Mesendoderm (in vitro differentiated cells): Measurements from ENCODE around the gene ANKFN1.

Experiments used
- DNase-seq: peaks from one replicate; pipeline ENCODE4 v3.0.0; 2013
- H2AK5ac ChIP-seq: 2 replicates; pipeline ENCODE4 v1.6.1; 2013; ENCODE audit warnings: low read length, inconsistent platforms
- H2BK120ac ChIP-seq: 2 replicates; pipeline ENCODE4 v1.6.1; 2013; ENCODE audit warnings: low read depth, mild to moderate bottlenecking, low read length, moderate library complexity, mixed read lengths
- H2BK15ac ChIP-seq: replicated peaks from 2 replicates; pipeline ENCODE4 v1.6.1; 2013; ENCODE audit warnings: low read depth, mild to moderate bottlenecking, moderate library complexity
- H2BK5ac ChIP-seq: 2 replicates; pipeline ENCODE4 v1.6.1; 2013; ENCODE audit warnings: low read length, inconsistent platforms
- H3K18ac ChIP-seq: 2 replicates; pipeline ENCODE4 v1.6.1; 2013; ENCODE audit warnings: mild to moderate bottlenecking, low read length, mixed read lengths
- H3K23ac ChIP-seq: one replicate; pipeline ENCODE4 v1.6.1; 2013; ENCODE audit warnings: low read length
- H3K27ac ChIP-seq: 2 replicates; pipeline ENCODE4 v1.5.1; 2013; ENCODE audit warnings: low read depth, mild to moderate bottlenecking, inconsistent platforms, low read length, moderate library complexity
- H3K27me3 ChIP-seq: 2 replicates; pipeline ENCODE4 v1.6.1; 2013; ENCODE audit warnings: low read length, control low read depth, mild to moderate bottlenecking, inconsistent platforms; ENCODE audit not compliant: insufficient read depth, poor library complexity
- H3K36me3 ChIP-seq: 2 replicates; pipeline ENCODE4 v1.6.1; 2013; ENCODE audit warnings: low read length, inconsistent platforms; ENCODE audit not compliant: control insufficient read depth, insufficient read depth
- H3K4ac ChIP-seq: one replicate; pipeline ENCODE4 v1.6.1; 2013; ENCODE audit warnings: low read depth, mild to moderate bottlenecking, low read length, moderate library complexity
- H3K4me1 ChIP-seq: 2 replicates; pipeline ENCODE4 v1.6.1; 2013; ENCODE audit warnings: low read depth, low read length, inconsistent platforms; ENCODE audit not compliant: control insufficient read depth
- H3K4me2 ChIP-seq: 2 replicates; pipeline ENCODE4 v1.6.1; 2013; ENCODE audit warnings: low read length
- H3K4me3 ChIP-seq: 2 replicates; pipeline ENCODE4 v1.5.1; 2013; ENCODE audit warnings: mild to moderate bottlenecking, low read length
- H3K56ac ChIP-seq: one replicate; pipeline ENCODE4 v1.6.1; 2013; ENCODE audit warnings: low read length
- H3K79me1 ChIP-seq: 2 replicates; pipeline ENCODE4 v1.6.1; 2013; ENCODE audit warnings: low read length, inconsistent platforms
- H3K79me2 ChIP-seq: 2 replicates; pipeline ENCODE4 v1.6.1; 2013; ENCODE audit warnings: mild to moderate bottlenecking, low read length; ENCODE audit not compliant: control insufficient read depth, insufficient read depth
- H3K9ac ChIP-seq: 2 replicates; pipeline ENCODE4 v1.6.1; 2013; ENCODE audit warnings: low read length, inconsistent platforms
- H4K5ac ChIP-seq: one replicate; pipeline ENCODE4 v1.6.1; 2013; ENCODE audit warnings: low read length
- H4K8ac ChIP-seq: one replicate; pipeline ENCODE4 v1.6.1; 2013; ENCODE audit warnings: low read depth, mild to moderate bottlenecking, control low read depth, low read length, moderate library complexity
- WGBS: extraction: QIAGEN DNeasy Blood & Tissue Kit; methylation state at CpG from one replicate; pipeline ENCODE4 v1.1.7; 2013; ENCODE audit warnings: low lambda C conversion rate, missing lambda C conversion rate; ENCODE audit not compliant: insufficient coverage; ENCODE audit errors: extremely low coverage; 5-methylcytosine and 5-hydroxymethylcytosine counted together

Gene ANKFN1

DNA sequence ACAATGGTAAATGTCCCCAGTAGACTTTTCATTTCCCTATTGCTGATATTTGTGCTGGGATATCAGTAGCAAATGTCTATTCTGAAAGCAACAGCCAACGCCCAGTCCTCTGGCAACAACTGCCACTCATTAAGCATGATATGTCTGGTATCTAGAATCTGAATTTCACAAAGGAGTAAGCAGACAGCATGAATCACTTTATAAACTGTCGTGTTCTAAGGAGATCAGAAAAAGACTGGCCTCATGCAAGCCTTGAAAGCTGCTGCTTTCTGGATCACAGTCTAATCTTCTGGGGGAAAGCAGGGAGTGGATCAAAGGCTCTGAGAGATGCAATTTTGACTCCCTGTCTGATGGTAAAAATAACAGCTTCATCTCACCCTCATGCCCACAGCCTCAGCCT is 287.1 kb downstream of the ANKFN1 start:
- H3K18ac ChIP-seq = no peak overlapping the region
- no peaks in the 10 kb centered on the region for H3K79me1 ChIP-seq
- H3K23ac ChIP-seq = no peak overlapping the region
- no peak for DNase-seq
- no peak overlapping the region for H4K8ac ChIP-seq
- no peak overlapping the region for H2AK5ac ChIP-seq
- no peak overlapping the region for H3K4me3 ChIP-seq
- no peak overlapping the region for H2BK15ac ChIP-seq
- no peak overlapping the region for H3K9ac ChIP-seq
- H3K56ac ChIP-seq = no peak overlapping the region
- peaks cover 3% of the 10 kb centered on the region for H3K4me1 ChIP-seq
- WGBS = no CpG with 5 or more reads among the region's 2 CpGs
- H3K4me2 ChIP-seq = no peak overlapping the region
- H4K5ac ChIP-seq = no peak overlapping the region
- no peak overlapping the region for H3K4ac ChIP-seq
- H3K36me3 ChIP-seq = no peaks in the 10 kb centered on the region
- H3K79me2 ChIP-seq = no peaks in the 10 kb centered on the region
- H2BK120ac ChIP-seq = peak overlapping the region; percentile 54
- no peak overlapping the region for H2BK5ac ChIP-seq
- H3K27me3 ChIP-seq = no peaks in the 10 kb centered on the region
- H3K27ac ChIP-seq = no peak overlapping the region

DNA sequence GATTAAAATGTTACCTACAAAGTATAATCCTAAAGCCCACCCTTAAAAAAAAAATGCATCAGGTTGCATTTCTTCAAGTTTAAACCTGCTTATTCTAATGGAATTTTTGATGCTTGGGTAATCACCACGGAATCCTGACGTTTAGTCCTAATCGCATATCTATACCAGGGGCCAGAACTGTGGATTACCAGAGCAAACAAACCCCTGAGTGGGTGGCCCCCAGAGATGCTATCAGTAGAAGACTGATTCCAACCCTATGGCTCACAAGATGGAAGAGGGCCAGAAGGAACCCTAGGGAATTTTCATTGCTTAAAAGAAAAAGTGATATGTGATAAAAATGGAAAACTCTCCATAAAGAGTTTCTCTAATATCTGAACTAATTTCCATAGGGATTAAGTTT is 288.0 kb downstream of the ANKFN1 start:
- no peak overlapping the region for H2BK120ac ChIP-seq
- H3K4me2 ChIP-seq = no peak overlapping the region
- no peaks in the 10 kb centered on the region for H3K36me3 ChIP-seq
- H3K4me3 ChIP-seq = no peak overlapping the region
- H3K27ac ChIP-seq = no peak overlapping the region
- H3K18ac ChIP-seq = no peak overlapping the region
- no peak overlapping the region for H4K5ac ChIP-seq
- no peak overlapping the region for H3K9ac ChIP-seq
- no peaks in the 10 kb centered on the region for H3K79me2 ChIP-seq
- no peaks in the 10 kb centered on the region for H3K79me1 ChIP-seq
- H3K4ac ChIP-seq = no peak overlapping the region
- no peak overlapping the region for H4K8ac ChIP-seq
- no peak overlapping the region for H2AK5ac ChIP-seq
- H3K4me1 ChIP-seq = peaks cover 3% of the 10 kb centered on the region
- WGBS = no CpG with 5 or more reads among the region's 3 CpGs
- H3K56ac ChIP-seq = no peak overlapping the region
- H2BK5ac ChIP-seq = no peak overlapping the region
- H3K23ac ChIP-seq = no peak overlapping the region
- DNase-seq = peak; percentile 21
- no peak overlapping the region for H2BK15ac ChIP-seq
- H3K27me3 ChIP-seq = no peaks in the 10 kb centered on the region

DNA sequence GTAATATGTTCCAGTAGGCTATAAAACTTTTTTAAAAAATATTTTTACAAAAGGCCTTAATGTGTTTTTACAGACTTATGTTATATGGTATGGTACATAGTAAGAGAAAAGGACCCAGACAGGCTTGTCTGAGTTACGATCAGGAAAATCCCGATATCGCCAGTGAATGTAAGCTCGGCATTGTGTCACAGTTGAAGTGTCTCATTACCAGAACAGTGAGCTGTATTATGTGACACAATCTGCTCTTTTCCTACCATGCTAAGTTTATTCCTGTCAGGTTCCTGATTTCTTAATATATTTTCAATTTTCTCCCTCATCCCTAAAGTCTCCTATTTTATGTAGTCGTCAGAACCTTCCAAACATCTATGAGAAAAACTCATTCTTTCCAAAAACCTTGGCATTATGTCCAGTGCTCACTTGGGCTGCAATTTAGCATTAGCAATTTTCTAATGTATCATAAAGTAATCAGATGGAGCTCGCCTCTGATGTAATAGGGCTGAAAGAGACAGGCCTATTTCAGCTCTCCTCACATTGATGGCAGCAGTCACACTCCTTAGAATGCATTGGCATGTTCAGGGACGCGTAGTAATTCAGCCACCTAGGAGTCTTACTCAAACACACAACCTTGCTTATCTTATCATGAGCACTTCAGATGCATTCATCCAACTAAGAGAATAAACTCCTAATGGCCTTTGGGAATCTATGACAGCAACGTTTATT is 292.6 kb downstream of the ANKFN1 start:
- no peak overlapping the region for H2BK15ac ChIP-seq
- no peak overlapping the region for H3K4me2 ChIP-seq
- no CpG with 5 or more reads among the region's 9 CpGs for WGBS
- H3K56ac ChIP-seq = no peak overlapping the region
- no peak overlapping the region for H3K18ac ChIP-seq
- H3K27ac ChIP-seq = no peak overlapping the region
- no peaks in the 10 kb centered on the region for H3K4me1 ChIP-seq
- no peaks in the 10 kb centered on the region for H3K27me3 ChIP-seq
- no peaks in the 10 kb centered on the region for H3K36me3 ChIP-seq
- H4K5ac ChIP-seq = no peak overlapping the region
- H2BK5ac ChIP-seq = no peak overlapping the region
- no peak overlapping the region for H2BK120ac ChIP-seq
- H3K4me3 ChIP-seq = no peak overlapping the region
- H3K23ac ChIP-seq = no peak overlapping the region
- no peak overlapping the region for H4K8ac ChIP-seq
- H2AK5ac ChIP-seq = no peak overlapping the region
- H3K4ac ChIP-seq = no peak overlapping the region
- DNase-seq = no peak
- no peaks in the 10 kb centered on the region for H3K79me1 ChIP-seq
- H3K9ac ChIP-seq = no peak overlapping the region
- no peaks in the 10 kb centered on the region for H3K79me2 ChIP-seq

DNA sequence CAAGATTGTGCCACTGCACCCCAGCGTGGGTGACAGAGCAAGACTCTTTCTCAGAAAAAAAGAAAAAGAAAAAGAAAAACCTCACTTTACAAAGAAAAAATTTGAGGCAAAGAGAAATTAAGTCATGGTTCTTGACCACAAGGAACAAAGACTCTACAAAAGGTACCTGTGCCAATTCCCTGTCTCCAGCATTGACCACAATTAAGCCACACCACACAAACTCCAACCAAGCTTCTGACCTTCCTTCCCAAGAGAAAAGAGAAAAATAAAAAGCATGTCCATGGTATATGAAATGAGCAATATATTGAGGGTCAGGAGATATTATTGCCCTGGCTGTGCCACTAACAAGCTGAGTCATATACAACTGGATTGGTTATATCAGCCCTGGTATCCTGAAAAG is 293.9 kb downstream of the ANKFN1 start:
- Histone ChIP-seq H3K79me2 (no peaks in the 10 kb centered on the region), H4K8ac (no peak overlapping the region), H3K36me3 (no peaks in the 10 kb centered on the region), H3K4me3 (no peak overlapping the region), H2BK5ac (no peak overlapping the region), H3K27me3 (no peaks in the 10 kb centered on the region), H4K5ac (no peak overlapping the region), H2BK15ac (no peak overlapping the region), H3K79me1 (no peaks in the 10 kb centered on the region), H3K18ac (no peak overlapping the region), H3K9ac (no peak overlapping the region), H3K27ac (no peak overlapping the region), H3K4me2 (no peak overlapping the region), H3K4me1 (no peaks in the 10 kb centered on the region), H3K4ac (no peak overlapping the region), H2AK5ac (no peak overlapping the region), H2BK120ac (no peak overlapping the region), H3K23ac (no peak overlapping the region), H3K56ac (no peak overlapping the region)
- no CpG with 5 or more reads among the region's 1 CpG for WGBS
- no peak for DNase-seq

DNA sequence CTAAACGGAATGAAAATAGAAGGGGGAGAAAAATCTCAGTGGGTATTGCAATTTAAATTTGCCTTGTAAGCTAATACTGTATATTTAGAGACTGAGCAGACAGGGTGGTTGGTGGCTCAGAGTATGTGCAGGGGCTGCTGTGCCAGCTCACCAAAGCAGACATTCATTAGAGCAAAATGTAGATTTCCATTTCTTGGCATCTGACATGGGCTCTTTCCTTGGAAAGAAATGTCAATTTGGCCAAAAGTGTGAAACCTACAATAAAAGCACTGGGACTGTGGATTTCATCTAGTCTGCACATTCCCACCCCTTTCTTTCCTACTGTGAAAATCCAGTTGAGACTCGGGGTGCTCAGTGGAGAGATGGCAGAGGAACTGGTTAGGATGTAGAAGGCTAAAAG is 295.1 kb downstream of the ANKFN1 start:
- no peak overlapping the region for H2BK15ac ChIP-seq
- H3K27ac ChIP-seq = no peak overlapping the region
- H3K4me3 ChIP-seq = no peak overlapping the region
- H2AK5ac ChIP-seq = no peak overlapping the region
- no peak overlapping the region for H3K9ac ChIP-seq
- H3K36me3 ChIP-seq = no peaks in the 10 kb centered on the region
- no peak overlapping the region for H3K56ac ChIP-seq
- H2BK120ac ChIP-seq = no peak overlapping the region
- no peak overlapping the region for H4K5ac ChIP-seq
- no peaks in the 10 kb centered on the region for H3K79me1 ChIP-seq
- H3K4ac ChIP-seq = no peak overlapping the region
- no peak overlapping the region for H2BK5ac ChIP-seq
- H3K4me1 ChIP-seq = no peaks in the 10 kb centered on the region
- DNase-seq = no peak
- no peak overlapping the region for H4K8ac ChIP-seq
- H3K18ac ChIP-seq = no peak overlapping the region
- no peak overlapping the region for H3K23ac ChIP-seq
- H3K4me2 ChIP-seq = no peak overlapping the region
- H3K79me2 ChIP-seq = no peaks in the 10 kb centered on the region
- no CpG with 5 or more reads among the region's 2 CpGs for WGBS
- no peaks in the 10 kb centered on the region for H3K27me3 ChIP-seq

DNA sequence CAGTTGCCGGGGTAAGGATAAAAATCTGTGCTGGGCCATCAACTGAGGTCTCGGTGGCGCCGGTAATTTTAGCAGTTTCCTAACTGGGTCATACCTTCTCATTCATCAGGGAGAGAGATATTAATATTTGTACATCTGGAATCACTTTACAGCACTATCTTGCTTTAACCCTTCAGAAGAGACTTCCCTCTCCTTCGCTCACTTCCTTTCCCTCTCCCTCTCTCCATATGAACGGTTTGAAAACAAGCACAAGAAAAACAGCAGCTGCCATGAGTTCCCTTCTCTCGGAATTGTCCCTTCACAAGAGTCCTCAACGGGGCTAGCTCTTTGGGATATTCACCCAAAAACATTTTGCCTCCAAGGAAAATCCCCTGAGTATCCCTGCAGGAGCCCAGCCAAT is 295.9 kb downstream of the ANKFN1 start:
- Histone ChIP-seq H3K4ac (no peak overlapping the region), H3K27me3 (no peaks in the 10 kb centered on the region), H3K23ac (no peak overlapping the region), H2BK5ac (no peak overlapping the region), H3K79me2 (no peaks in the 10 kb centered on the region), H4K5ac (no peak overlapping the region), H2BK15ac (no peak overlapping the region), H2AK5ac (no peak overlapping the region), H3K27ac (no peak overlapping the region), H3K4me3 (no peak overlapping the region), H3K79me1 (no peaks in the 10 kb centered on the region), H3K4me2 (no peak overlapping the region), H3K9ac (no peak overlapping the region), H3K56ac (no peak overlapping the region), H2BK120ac (no peak overlapping the region), H3K18ac (no peak overlapping the region), H3K4me1 (no peaks in the 10 kb centered on the region), H4K8ac (no peak overlapping the region), H3K36me3 (no peaks in the 10 kb centered on the region)
- no peak for DNase-seq
- WGBS = no CpG with 5 or more reads among the region's 8 CpGs
